Endothelial cell (in vitro differentiated cells): Measurements from ENCODE around the gene PCGF3. TPM values are rescaled to one million over a fixed set of nuclear protein-coding genes. Genes with fewer than 3 reads are reported as not detected.

Experiments
- DNase-seq: peaks from one replicate; pipeline ENCODE4 v3.0.0; 2021; ENCODE audit warnings: low spot score
- H3K27ac Mint-ChIP-seq: one replicate; pipeline ENCODE4 v1.8.0; 2021; ENCODE audit warnings: mixed read lengths, inconsistent platforms; ENCODE audit not compliant: unreplicated experiment
- H3K27me3 Mint-ChIP-seq: one replicate; pipeline ENCODE4 v1.8.0; 2021; ENCODE audit warnings: mild to moderate bottlenecking, moderate library complexity, mixed read lengths, inconsistent platforms; ENCODE audit not compliant: unreplicated experiment
- H3K36me3 Mint-ChIP-seq: one replicate; pipeline ENCODE4 v1.8.0; 2021; ENCODE audit warnings: mild to moderate bottlenecking, low read depth, mixed read lengths, inconsistent platforms; ENCODE audit not compliant: unreplicated experiment
- H3K4me1 Mint-ChIP-seq: one replicate; pipeline ENCODE4 v1.8.0; 2021; ENCODE audit warnings: mild to moderate bottlenecking, mixed read lengths, inconsistent platforms; ENCODE audit not compliant: unreplicated experiment
- H3K4me3 Mint-ChIP-seq: one replicate; pipeline ENCODE4 v1.8.0; 2021; ENCODE audit warnings: mild to moderate bottlenecking, mixed read lengths, inconsistent platforms; ENCODE audit not compliant: unreplicated experiment
- H3K9me3 Mint-ChIP-seq: one replicate; pipeline ENCODE4 v1.8.0; 2021; ENCODE audit warnings: mixed read lengths, inconsistent platforms; ENCODE audit not compliant: unreplicated experiment
- total RNA-seq: library from RNA; stranded (reverse); fragmentation: NEBNext Ultra II Directional; extraction: Animal tissue kit (Norgen Biotek cat#: 25700); gene quantifications from one replicate; pipeline ENCODE4 v1.2.1, GENCODE V29; 2021; ENCODE audit not compliant: unreplicated experiment
- TF ChIP-seq, protein P1 (sequence below): fragments of 200-600 bp; sonication (generic); IDR thresholded peaks from one replicate; pipeline ENCODE4 v1.5.0; 2021; ENCODE audit warnings: antibody characterized with exemption; ENCODE audit not compliant: unreplicated experiment

PCGF3 gene
- total RNA-seq, 1 donor from 2014 or later, result 84.5 TPM

DNA sequence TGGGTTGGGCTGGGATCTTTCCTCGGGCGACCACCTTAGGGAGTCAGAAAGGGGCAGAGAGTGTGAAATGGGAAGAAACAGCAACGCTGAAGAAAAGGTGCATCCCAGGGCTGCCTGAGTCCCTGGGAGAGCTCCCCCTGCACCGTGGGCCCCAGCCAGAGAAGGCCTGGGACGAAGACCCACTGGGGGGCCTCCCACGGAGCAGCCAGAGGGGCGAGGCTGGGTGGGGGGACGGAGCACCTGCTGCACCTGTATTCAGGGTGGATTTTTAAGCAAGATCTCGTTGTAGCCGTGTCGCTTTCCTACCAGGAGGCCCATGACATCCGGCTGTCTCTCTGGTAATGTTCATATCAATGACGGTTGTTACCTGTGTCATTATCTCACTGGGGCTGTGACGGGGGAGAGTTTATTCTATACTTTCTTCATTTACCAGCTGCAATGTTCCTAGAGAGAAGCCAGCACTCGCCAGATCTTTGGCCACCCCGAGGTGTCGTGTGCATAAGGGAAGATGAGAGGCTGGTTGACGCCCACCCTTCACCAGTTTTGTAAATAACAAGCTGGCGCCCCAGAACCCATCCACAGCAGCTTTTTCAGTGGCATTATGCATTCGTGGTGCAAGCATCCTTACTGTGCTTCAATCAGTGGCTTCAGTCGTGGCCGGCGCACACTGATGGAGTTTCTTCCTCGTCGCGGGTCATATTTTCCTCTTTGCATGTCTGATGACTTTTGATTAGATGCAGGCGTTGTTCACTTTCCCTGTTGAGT lies 5.6 kb upstream of the PCGF3 start:
- Mint-ChIP-seq H3K36me3 (no peaks in the 10 kb centered on the region), H3K4me3 (no peak overlapping the region), H3K9me3 (no peaks in the 10 kb centered on the region), H3K4me1 (peaks cover 8% of the 10 kb centered on the region), H3K27me3 (peaks cover 4% of the 10 kb centered on the region), H3K27ac (no peak overlapping the region)
- no peak for DNase-seq
- TF ChIP-seq, protein P1, sequence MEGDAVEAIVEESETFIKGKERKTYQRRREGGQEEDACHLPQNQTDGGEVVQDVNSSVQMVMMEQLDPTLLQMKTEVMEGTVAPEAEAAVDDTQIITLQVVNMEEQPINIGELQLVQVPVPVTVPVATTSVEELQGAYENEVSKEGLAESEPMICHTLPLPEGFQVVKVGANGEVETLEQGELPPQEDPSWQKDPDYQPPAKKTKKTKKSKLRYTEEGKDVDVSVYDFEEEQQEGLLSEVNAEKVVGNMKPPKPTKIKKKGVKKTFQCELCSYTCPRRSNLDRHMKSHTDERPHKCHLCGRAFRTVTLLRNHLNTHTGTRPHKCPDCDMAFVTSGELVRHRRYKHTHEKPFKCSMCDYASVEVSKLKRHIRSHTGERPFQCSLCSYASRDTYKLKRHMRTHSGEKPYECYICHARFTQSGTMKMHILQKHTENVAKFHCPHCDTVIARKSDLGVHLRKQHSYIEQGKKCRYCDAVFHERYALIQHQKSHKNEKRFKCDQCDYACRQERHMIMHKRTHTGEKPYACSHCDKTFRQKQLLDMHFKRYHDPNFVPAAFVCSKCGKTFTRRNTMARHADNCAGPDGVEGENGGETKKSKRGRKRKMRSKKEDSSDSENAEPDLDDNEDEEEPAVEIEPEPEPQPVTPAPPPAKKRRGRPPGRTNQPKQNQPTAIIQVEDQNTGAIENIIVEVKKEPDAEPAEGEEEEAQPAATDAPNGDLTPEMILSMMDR, result no peak

DNA sequence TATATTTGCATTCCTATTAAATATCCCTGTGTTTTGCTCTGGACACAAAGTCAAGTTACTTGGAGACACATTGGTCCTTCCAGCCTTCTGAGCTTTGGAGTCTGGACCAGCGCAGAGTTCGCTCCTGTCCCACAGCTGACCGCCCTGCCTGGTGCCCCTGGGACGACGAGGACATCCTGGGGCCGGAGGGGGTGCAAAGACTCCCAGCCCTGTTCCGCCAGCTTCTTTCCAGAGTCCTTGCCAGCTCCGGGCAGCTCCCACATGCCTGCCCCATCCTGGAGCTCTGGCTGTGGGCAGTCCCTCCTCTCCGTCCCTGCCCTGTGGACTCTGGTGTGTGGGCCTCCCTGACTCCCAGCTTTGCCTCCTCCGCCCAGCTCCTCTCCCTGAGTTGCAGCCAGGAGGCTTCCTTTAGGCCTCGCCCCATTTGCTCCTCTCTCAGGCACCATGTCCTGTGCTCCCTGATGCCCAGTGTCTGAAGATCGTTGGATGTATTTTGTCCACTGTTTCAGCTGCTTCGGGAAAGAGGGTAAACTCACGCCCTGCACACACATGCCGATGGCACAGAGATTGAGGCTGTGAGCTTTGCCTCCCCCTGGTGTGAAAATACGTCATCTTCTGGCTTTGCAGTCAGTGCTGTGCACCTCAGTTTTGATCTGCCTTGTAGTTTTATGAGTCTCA lies 4.9 kb upstream of the PCGF3 start:
- TF ChIP-seq, protein P1, result no peak
- Mint-ChIP-seq H3K27me3 (peaks cover 4% of the 10 kb centered on the region), H3K9me3 (no peaks in the 10 kb centered on the region), H3K4me3 (no peak overlapping the region), H3K36me3 (no peaks in the 10 kb centered on the region), H3K27ac (no peak overlapping the region), H3K4me1 (peaks cover 8% of the 10 kb centered on the region)
- DNase-seq, result no peak

DNA sequence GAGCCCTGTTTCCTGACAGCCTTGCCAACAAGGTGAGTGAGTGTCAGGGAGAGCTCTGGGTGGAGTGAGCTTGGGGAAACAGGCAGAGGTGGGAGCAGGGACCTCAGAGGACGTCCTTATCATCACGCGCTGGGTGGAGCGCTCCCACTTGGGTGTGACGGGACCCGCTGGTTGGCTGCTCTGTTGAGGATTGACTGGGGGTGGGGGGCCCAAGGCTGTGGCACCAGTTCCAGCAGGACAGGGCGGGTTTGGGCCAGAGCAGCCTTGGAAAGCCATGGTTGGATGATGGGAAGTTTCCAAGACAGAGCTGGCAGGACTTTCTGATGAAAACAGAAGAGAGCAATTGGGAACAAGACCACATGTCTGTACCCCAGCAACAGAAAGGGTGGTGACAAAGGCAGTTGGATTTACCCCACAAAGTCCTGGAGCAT lies 3.0 kb upstream of the PCGF3 start:
- peaks cover 4% of the 10 kb centered on the region for H3K27me3 Mint-ChIP-seq
- TF ChIP-seq, protein P1, result no peak
- no peak overlapping the region for H3K4me3 Mint-ChIP-seq
- no peak for DNase-seq
- no peaks in the 10 kb centered on the region for H3K9me3 Mint-ChIP-seq
- no peak overlapping the region for H3K27ac Mint-ChIP-seq
- H3K36me3 Mint-ChIP-seq, result no peaks in the 10 kb centered on the region
- H3K4me1 Mint-ChIP-seq, result peaks cover 8% of the 10 kb centered on the region

DNA sequence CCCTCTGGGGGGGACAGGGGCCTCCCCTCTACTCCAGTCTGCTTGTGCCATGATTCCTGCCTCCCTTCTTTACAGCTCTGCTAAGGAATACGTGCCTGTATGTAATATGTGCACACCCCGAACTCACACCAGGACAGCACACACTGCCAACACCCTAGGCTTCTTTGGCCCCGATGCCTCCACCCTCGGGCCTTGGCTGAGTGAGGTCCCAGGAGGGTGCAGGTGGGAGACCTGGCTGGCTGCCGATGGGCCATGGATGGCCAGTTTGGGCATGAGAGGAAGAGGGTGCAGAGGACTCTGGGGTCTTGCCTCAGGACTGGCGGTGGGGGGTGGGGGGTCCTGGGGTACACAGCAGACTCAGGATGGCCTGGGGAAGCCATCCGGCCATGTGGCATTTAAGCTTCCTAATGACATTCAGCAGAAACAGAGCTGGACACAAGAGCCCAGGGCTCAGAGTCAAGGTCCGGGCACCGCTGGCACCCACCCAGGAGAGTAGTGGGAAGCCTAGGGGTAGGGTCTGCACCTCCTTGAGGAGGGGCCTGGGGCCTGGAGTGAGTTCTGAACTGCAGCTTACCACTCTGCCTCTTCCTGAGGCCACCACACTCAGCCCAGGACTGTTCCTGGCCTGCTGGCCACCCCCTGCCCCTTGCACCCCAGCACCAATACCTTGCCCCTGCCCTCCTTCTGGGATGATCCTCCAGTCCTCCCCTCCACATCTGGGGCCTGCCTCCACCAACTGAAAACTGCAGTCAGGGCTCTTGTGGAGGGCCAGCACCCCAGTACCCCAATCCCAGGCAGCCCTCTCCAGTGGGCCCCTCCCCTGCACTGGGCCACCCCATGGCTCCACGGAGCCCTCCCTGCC lies 2.1 kb upstream of the PCGF3 start:
- Mint-ChIP-seq H3K4me1 (peaks cover 9% of the 10 kb centered on the region), H3K27ac (no peak overlapping the region), H3K4me3 (no peak overlapping the region), H3K27me3 (peaks cover 4% of the 10 kb centered on the region), H3K36me3 (peaks cover 1% of the 10 kb centered on the region), H3K9me3 (no peaks in the 10 kb centered on the region)
- TF ChIP-seq, protein P1, result no peak
- no peak for DNase-seq
